NB4 (cell line): ENCODE results near the gene DLX4.

ENCODE experiments used
- CTCF ChIP-seq: IDR thresholded peaks from one replicate; pipeline ENCODE4 v1.5.1; 2012; ENCODE audit warnings: low read depth, low read length
- MAX ChIP-seq: IDR thresholded peaks from 2 replicates; pipeline ENCODE4 v1.6.1; 2011; ENCODE audit warnings: low read depth, low read length
- POLR2A ChIP-seq: IDR thresholded peaks from 2 replicates; pipeline ENCODE4 v1.6.1; 2011; ENCODE audit warnings: mild to moderate bottlenecking; ENCODE audit not compliant: insufficient read length; ENCODE audit errors: extremely low read depth

- TF ChIP-seq CTCF = no peak
- no peak for TF ChIP-seq POLR2A
- no peak for TF ChIP-seq MAX
These were observed 8.7 kb downstream of the DLX4 start for GRCh38 chr17:49977463-49978389.
